Measurements from ENCODE around the gene NPR2.

- TF ChIP-seq ZBTB33 (IDR thresholded peaks at IDR 0.05; ENCODE audit: borderline replicate concordance, low read depth) (no peak), CTCF (IDR thresholded peaks at IDR 0.05) (no peak), MAX (IDR thresholded peaks at IDR 0.05; ENCODE audit: low read depth) (no peak), SIN3A (IDR thresholded peaks at IDR 0.05; ENCODE audit: borderline replicate concordance, low read depth, low read length) (no peak), TAF1 (IDR thresholded peaks at IDR 0.05; ENCODE audit: borderline replicate concordance, low read depth, low read length) (no peak), POLR2AphosphoS5 (IDR thresholded peaks at IDR 0.05; ENCODE audit: low read depth, low read length) (no peak), EP300 (IDR thresholded peaks at IDR 0.05; ENCODE audit: borderline replicate concordance in 1 of 2, low read depth in 1 of 2, low read length in 1 of 2) (no peak), REST (IDR thresholded peaks at IDR 0.05; ENCODE audit: low read depth, low read length) (no peak), MXI1 (IDR thresholded peaks at IDR 0.05; ENCODE audit: low read depth, low read length) (no peak)
Observed at GRCh38 chr9:35763181-35763580, 28.2 kb upstream of the NPR2 start.

Measured in SK-N-SH (cell line).